Body of pancreas (tissue), 4 donors: ENCODE data around the gene MYRIP. TPM values are rescaled to one million over a fixed set of nuclear protein-coding genes. Genes with fewer than 3 reads are reported as not detected.
"Not testable (repeated sequence)": the region's sequence is repeated elsewhere in the genome, so short reads cannot be mapped to it uniquely, and the experiment has no call there.

Source experiments
- ATAC-seq: fragments of 150-250 bp; one replicate; pipeline ENCODE4 v1.9.1; 2016
- DNase-seq, 4 donors: peaks; one replicate each; pipeline ENCODE4 v3.0.0-alpha.2; 2019
- H3K27ac ChIP-seq, 4 donors: fragments of 200-600 bp; sonication (generic); 1 replicate in 3 of 4; 2 replicates in 1 of 4; pipeline versions ENCODE4 v1.5.1 to v1.6.1; 2016 to 2019; ENCODE audit warnings: mild to moderate bottlenecking in 1 of 4, mixed read lengths in 1 of 4, moderate library complexity in 1 of 4
- H3K27me3 ChIP-seq, 2 donors: fragments of 200-600 bp; sonication (generic); one replicate each; pipeline ENCODE4 v1.6.0; 2016; ENCODE audit warnings: mild to moderate bottlenecking in 1 of 2
- H3K36me3 ChIP-seq, 2 donors: fragments of 200-600 bp; sonication (generic); replicated peaks in 1 of 2; 2 replicates each; pipeline ENCODE4 v1.5.1; 2016; ENCODE audit warnings: low read depth in 2 of 2; ENCODE audit not compliant: insufficient read depth in 1 of 2
- H3K4me1 ChIP-seq: fragments of 200-600 bp; sonication (generic); one replicate; pipeline ENCODE4 v1.6.0; 2016
- H3K4me3 ChIP-seq, 2 donors: fragments of 200-600 bp; sonication (generic); 1 replicate in 1 of 2; 2 replicates in 1 of 2; pipeline ENCODE4 v1.5.1; 2016 to 2019
- H3K9me3 ChIP-seq, 3 donors: fragments of 200-600 bp; sonication (generic); 1 replicate in 2 of 3; 2 replicates in 1 of 3; pipeline ENCODE4 v1.5.1; 2016
- CTCF ChIP-seq, 7 experiments: fragments of 450-650 bp in 4 of 7; fragments of 200-600 bp in 3 of 7; sonication (generic) in 3 of 7; IDR thresholded peaks; one replicate each; pipeline ENCODE4 v1.5.1; 2016 to 2019; ENCODE audit warnings: antibody characterized with exemption in 7 of 7
- POLR2A ChIP-seq, 3 donors: fragments of 450-650 bp; IDR thresholded peaks; one replicate each; pipeline ENCODE4 v1.6.1; 2016; ENCODE audit warnings: antibody characterized with exemption in 3 of 3, mild to moderate bottlenecking in 2 of 3
- WGBS, 2 donors: methylation state at CpG; one replicate each; pipeline ENCODE4 v1.1.5; 2017; 5-methylcytosine and 5-hydroxymethylcytosine counted together
- intact Hi-C: fragments of 100-400 bp; cut with DNase I; formaldehyde crosslinking; loops from one replicate; pipeline ENCODE4 v1.15.1; 2023
- total RNA-seq, 2 donors: library from RNA; depleted of rRNA; stranded (reverse); fragments of >200 nt; gene quantifications; one replicate each; pipeline ENCODE4 v1.1.0, GENCODE V29; 2016

The MYRIP gene
- total RNA-seq, 2 donors from 2014 or later, result 5.2 to 12.5 TPM

DNA sequence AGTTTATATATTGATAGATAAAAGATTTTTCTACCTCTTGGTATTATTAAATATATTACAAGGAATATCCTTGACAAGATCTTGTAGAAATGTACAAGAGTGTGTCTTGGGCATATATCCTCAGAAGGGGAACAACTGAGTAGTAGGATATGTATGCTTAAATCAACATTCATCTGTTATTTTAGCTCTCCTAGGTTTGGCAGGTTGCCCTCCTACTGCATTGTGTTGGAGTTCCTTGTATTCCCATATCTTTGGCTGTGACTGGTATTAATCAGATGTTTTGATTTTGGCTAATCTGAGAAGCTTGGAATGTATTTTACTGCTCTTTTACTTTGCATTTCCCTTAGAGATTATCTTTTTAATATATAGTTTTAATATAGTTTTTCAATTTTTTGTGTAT is 4.6 kb downstream of the MYRIP start:
- no peaks in the 10 kb centered on the region for H3K27me3 ChIP-seq
- no peak overlapping the region for H3K4me3 ChIP-seq
- no peaks in the 10 kb centered on the region for H3K9me3 ChIP-seq
- intact Hi-C loops, result no loop called here
- DNase-seq, result peak; percentile 22 to 58 (median 34)
- TF ChIP-seq CTCF (IDR thresholded peaks at IDR 0.05) (no peak), POLR2A (IDR thresholded peaks at IDR 0.05) (no peak)
- H3K27ac ChIP-seq, result no peak overlapping the region
- no peak for ATAC-seq
- no peaks in the 10 kb centered on the region for H3K36me3 ChIP-seq
- peaks cover 30% of the 10 kb centered on the region for H3K4me1 ChIP-seq

DNA sequence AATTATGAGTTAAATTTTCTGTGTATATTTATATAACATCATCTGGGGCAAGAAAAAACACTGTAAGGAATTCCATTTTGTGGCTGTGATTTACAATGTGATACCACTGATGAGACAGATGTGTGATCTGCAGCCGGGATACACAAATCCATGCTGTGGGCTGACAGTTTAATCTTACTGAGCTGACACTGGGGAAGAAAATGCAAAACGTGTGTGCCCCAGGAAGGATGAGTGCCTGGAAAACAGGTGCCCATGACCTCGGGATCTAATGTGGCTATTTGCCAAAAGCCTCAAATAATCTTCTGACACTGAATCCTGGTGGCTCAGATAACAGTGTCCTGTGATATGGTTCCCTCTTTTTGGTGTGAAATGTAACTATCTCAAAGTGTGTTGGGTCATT is 10.5 kb downstream of the MYRIP start:
- TF ChIP-seq CTCF (IDR thresholded peaks at IDR 0.05) (no peak), POLR2A (IDR thresholded peaks at IDR 0.05) (no peak)
- 22 to 32% methylated on average over 3 of the region's 3 CpGs for WGBS, 2 donors
- Histone ChIP-seq H3K9me3 (no peaks in the 10 kb centered on the region), H3K27ac (no peak overlapping the region), H3K27me3 (no peaks in the 10 kb centered on the region), H3K36me3 (no peaks in the 10 kb centered on the region), H3K4me3 (no peak overlapping the region), H3K4me1 (no peaks in the 10 kb centered on the region)
- DNase-seq, result no peak
- ATAC-seq, result no peak
- intact Hi-C loops, result no loop called here

GRCh38 chr3:39833764-39834163 is 24.4 kb downstream of the MYRIP start:
- H3K27me3 ChIP-seq, intact Hi-C loops, ATAC-seq, H3K27ac ChIP-seq, H3K4me3 ChIP-seq, DNase-seq, H3K36me3 ChIP-seq, H3K9me3 ChIP-seq: not testable (repeated sequence)
- WGBS, 2 donors, result 88 to 93% methylated on average over 4 of the region's 4 CpGs
- H3K4me1 ChIP-seq, result peaks cover 12% of the 10 kb centered on the region

DNA sequence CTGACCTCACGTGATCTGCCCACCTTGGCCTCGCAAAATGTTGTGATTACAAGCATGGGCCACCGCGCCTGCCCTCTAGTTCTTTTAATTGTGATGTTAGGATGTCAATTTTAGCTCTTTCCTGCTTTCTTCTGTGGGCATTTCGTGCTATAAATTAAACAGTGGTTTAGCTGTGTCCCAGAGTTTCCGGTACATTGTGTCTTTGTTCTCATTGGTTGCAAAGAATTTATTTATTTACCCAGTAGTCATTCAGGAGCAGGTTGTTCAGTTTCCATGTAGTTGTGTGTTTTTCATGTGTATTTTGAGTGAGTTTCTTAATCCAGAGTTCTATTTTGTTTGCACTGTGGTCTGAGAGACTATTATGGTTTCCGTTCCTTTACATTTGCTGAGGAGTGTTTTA is 30.1 kb downstream of the MYRIP start:
- Histone ChIP-seq H3K4me1 (no peaks in the 10 kb centered on the region), H3K9me3 (no peaks in the 10 kb centered on the region), H3K4me3 (no peak overlapping the region), H3K27ac (no peak overlapping the region), H3K27me3 (peaks cover 0 to 2% of the 10 kb centered on the region in 2 donors), H3K36me3 (no peaks in the 10 kb centered on the region)
- 75 to 88% methylated on average over 7 of the region's 7 CpGs for WGBS, 2 donors
- DNase-seq (no peak), ATAC-seq (no peak)
- intact Hi-C loops, result no loop called here
- TF ChIP-seq CTCF (IDR thresholded peaks at IDR 0.05) (no peak), POLR2A (IDR thresholded peaks at IDR 0.05) (no peak)

DNA sequence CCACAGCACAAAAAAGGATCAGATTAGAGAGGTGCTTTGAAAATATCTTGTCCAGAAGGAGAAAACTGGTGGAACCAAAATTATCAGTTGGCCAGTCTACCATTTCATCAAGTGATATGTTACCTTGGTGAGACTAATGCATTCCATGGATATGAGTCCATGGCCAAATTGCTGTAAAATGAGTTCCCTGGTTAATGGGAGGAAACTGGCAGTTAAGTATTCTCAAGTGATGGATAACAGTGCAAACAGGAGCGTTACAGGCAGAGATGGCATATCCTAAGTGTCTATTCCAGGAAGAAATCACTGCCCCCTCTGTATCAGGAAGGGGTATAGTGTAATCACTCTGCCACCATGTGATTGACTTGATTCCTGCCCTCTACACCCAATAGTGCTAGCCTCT is 34.0 kb downstream of the MYRIP start:
- H3K27ac ChIP-seq, result no peak overlapping the region
- DNase-seq (no peak), ATAC-seq (no peak)
- no peaks in the 10 kb centered on the region for H3K9me3 ChIP-seq
- intact Hi-C loops, result no loop called here
- no peak overlapping the region for H3K4me3 ChIP-seq
- TF ChIP-seq POLR2A (IDR thresholded peaks at IDR 0.05), result no peak
- TF ChIP-seq CTCF (IDR thresholded peaks at IDR 0.05), result no peak
- no peaks in the 10 kb centered on the region for H3K36me3 ChIP-seq
- whole genome bisulfite sequencing, 2 donors, result 60 to 73% methylated on average over 1 of the region's 1 CpG
- H3K27me3 ChIP-seq, result no peaks in the 10 kb centered on the region
- no peaks in the 10 kb centered on the region for H3K4me1 ChIP-seq
